HepG2 (cell line): ENCODE measurements around the gene C4orf17. TPM values are rescaled to one million over a fixed set of nuclear protein-coding genes. Genes with fewer than 3 reads are reported as not detected.

Experiments used
- ATF2 ChIP-seq: sonication (generic); formaldehyde crosslinking; IDR thresholded peaks from 2 replicates; pipeline ENCODE4 v1.4.0; 2020; ENCODE audit warnings: missing genetic modification reagents
- ATF7 ChIP-seq, 2 experiments: fragments of 450-650 bp in 1 of 2; sonication (generic) in 1 of 2; formaldehyde crosslinking in 1 of 2; IDR thresholded peaks; 2 replicates each; pipeline versions ENCODE4 v1.4.0 to v1.6.1; 2016 to 2020; ENCODE audit warnings: antibody characterized with exemption in 1 of 2, mild to moderate bottlenecking in 1 of 2, missing genetic modification reagents in 1 of 2
- FOXK1 ChIP-seq: sonication (generic); formaldehyde crosslinking; IDR thresholded peaks from 2 replicates; pipeline ENCODE4 v1.4.0; 2020; ENCODE audit warnings: low read depth, missing genetic modification reagents, borderline replicate concordance
- HDAC1 ChIP-seq: sonication (generic); formaldehyde crosslinking; IDR thresholded peaks from 2 replicates; pipeline ENCODE4 v1.5.1; 2020; ENCODE audit warnings: mild to moderate bottlenecking, missing genetic modification reagents
- HNRNPLL ChIP-seq: fragments of 200-400 bp; formaldehyde crosslinking; IDR thresholded peaks from 2 replicates; pipeline ENCODE4 v1.6.1; 2017; ENCODE audit warnings: mild to moderate bottlenecking, low read depth, low read length; ENCODE audit not compliant: poor library complexity, severe bottlenecking
- KDM5A ChIP-seq: fragments of 200-600 bp; sonication (generic); IDR thresholded peaks from 2 replicates; pipeline ENCODE4 v1.7.0; 2018; ENCODE audit warnings: antibody characterized with exemption, mild to moderate bottlenecking, low read length, borderline replicate concordance
- KLF6 ChIP-seq: IDR thresholded peaks from 2 replicates; pipeline ENCODE4 v1.8.0; 2016; ENCODE audit warnings: missing biosample characterization, missing genetic modification reagents
- NONO ChIP-seq, 2 experiments: fragments of 450-650 bp in 1 of 2; sonication (generic) in 1 of 2; formaldehyde crosslinking in 1 of 2; IDR thresholded peaks in 1 of 2; conservative IDR thresholded peaks in 1 of 2; 2 replicates each; pipeline versions ENCODE4 v1.6.1 to v1.8.0; 2017 to 2022; ENCODE audit warnings: mild to moderate bottlenecking in 1 of 2, missing genetic modification reagents in 1 of 2, moderate library complexity in 1 of 2
- POGZ ChIP-seq: sonication (generic); formaldehyde crosslinking; IDR thresholded peaks from 2 replicates; pipeline ENCODE4 v1.4.0; 2020; ENCODE audit warnings: mild to moderate bottlenecking, missing genetic modification reagents
- TFDP2 ChIP-seq: sonication (generic); formaldehyde crosslinking; IDR thresholded peaks from 2 replicates; pipeline ENCODE4 v1.4.0; 2020; ENCODE audit warnings: missing genetic modification reagents
- ZBTB49 ChIP-seq: sonication (generic); formaldehyde crosslinking; IDR thresholded peaks from 2 replicates; pipeline ENCODE4 v1.4.0; 2020; ENCODE audit warnings: missing genetic modification reagents, borderline replicate concordance
- ZNF205 ChIP-seq: IDR thresholded peaks from 2 replicates; pipeline ENCODE4 v1.6.1; 2018; ENCODE audit warnings: missing biosample characterization, missing genetic modification reagents
- ZNF274 ChIP-seq: sonication (generic); formaldehyde crosslinking; IDR thresholded peaks from 2 replicates; pipeline ENCODE4 v1.5.1; 2020; ENCODE audit warnings: mild to moderate bottlenecking, missing genetic modification reagents
- polyA plus RNA-seq, 8 experiments: library from polyadenylated mRNA; depleted of rRNA in 3 of 8; stranded (reverse) in 7 of 8; unstranded in 1 of 8; fragments of >200 nt; fragmentation: Illumina TruSeq in 4 of 8; extraction: Trizol in 4 of 8; gene quantifications; 2 replicates each; pipeline versions ENCODE4 v1.2.1 to v1.2.3, GENCODE V29; 2011 to 2016; ENCODE audit warnings: low read depth in 4 of 8, missing spikeins in 1 of 8, mixed read lengths in 1 of 8; ENCODE audit not compliant: insufficient read depth in 1 of 8
- total RNA-seq, 5 experiments: library from RNA; depleted of rRNA; stranded (reverse); fragments of >200 nt; fragmentation: Illumina TruSeq; extraction: Trizol; gene quantifications; 2 replicates each; pipeline ENCODE4 v1.2.3, GENCODE V29; 2016; ENCODE audit warnings: low read depth in 1 of 5
- TF ChIP-seq, protein P1 (sequence below): sonication (generic); formaldehyde crosslinking; IDR thresholded peaks from 2 replicates; pipeline ENCODE4 v1.4.0; 2020; ENCODE audit warnings: missing genetic modification reagents
- TF ChIP-seq, protein P2 (sequence below): sonication (generic); formaldehyde crosslinking; IDR thresholded peaks from 2 replicates; pipeline ENCODE4 v1.5.1; 2020; ENCODE audit warnings: mild to moderate bottlenecking, missing genetic modification reagents, borderline replicate concordance
- TF ChIP-seq, protein P3 (sequence below): sonication (generic); formaldehyde crosslinking; IDR thresholded peaks from 2 replicates; pipeline ENCODE4 v1.4.0; 2020; ENCODE audit warnings: low read depth, mild to moderate bottlenecking, missing genetic modification reagents

The C4orf17 gene
- total and polyA plus RNA-seq, 2 of the 13 experiments (the other 11 are each of a cell fraction or from before 2014, with no cell fraction given) = not detected

DNA sequence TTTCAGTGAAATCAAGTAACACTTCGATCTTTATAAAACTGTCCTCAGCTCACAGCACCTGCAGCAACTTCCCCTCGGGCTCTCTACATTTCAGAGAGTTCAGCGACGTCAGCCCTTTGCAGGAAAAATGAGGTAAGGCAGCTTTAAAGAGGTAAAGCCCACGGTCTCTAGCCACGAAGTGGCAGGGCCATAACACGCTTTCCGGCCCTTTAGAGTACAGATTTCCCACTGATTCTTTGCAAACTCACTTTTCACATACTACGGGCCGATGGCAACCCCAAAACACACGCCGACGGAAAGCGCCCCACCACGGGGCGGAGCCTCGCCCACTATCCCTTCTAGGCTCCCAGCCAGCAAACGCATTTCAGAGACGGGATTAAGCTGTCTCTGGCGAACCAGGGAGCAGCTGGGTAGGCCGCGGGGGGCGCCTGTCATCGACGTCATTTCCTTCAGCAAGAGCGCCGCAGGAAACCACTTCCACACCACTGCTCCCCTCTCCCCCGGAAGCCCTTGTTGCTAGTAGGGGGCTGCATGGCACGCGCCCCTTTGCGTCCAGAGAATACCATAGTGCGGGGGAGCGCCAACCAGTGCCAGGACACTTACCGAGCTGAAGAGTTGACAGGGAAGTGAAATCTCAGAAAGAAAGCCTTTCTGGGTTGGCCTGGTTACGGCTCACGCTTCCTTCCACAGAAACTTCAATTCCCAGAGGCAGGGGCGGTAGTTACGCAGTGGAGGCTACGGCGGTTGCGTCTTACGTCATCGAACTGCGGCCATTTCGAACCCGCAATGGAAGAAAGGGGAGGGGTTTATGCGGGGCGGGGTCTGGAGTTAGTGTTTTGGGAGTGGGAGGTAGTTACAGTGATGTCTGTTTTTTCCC lies 52.7 kb downstream of the C4orf17 start, which contains the start of gene TRMT10A (continued):
- TF ChIP-seq, protein P1, sequence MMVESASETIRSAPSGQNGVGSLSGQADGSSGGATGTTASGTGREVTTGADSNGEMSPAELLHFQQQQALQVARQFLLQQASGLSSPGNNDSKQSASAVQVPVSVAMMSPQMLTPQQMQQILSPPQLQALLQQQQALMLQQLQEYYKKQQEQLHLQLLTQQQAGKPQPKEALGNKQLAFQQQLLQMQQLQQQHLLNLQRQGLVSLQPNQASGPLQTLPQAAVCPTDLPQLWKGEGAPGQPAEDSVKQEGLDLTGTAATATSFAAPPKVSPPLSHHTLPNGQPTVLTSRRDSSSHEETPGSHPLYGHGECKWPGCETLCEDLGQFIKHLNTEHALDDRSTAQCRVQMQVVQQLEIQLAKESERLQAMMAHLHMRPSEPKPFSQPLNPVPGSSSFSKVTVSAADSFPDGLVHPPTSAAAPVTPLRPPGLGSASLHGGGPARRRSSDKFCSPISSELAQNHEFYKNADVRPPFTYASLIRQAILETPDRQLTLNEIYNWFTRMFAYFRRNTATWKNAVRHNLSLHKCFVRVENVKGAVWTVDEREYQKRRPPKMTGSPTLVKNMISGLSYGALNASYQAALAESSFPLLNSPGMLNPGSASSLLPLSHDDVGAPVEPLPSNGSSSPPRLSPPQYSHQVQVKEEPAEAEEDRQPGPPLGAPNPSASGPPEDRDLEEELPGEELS (CRISPR knock-in tag) = peak; percentile 26; the same call in 1 of the 2 replicates
- TF ChIP-seq KLF6 (CRISPR knock-in tag) (peak; percentile 54; the same call in 1 of the 2 replicates), KDM5A (peak; percentile 90; the same call in 1 of the 2 replicates), NONO (IDR thresholded peaks at IDR 0.05) (no peak), NONO (CRISPR knock-in tag; conservative IDR thresholded peaks at IDR 0.05) (peak; percentile 65; the same call in 1 of the 2 replicates), POGZ (peak; percentile 92), HDAC1 (CRISPR knock-in tag) (peak; percentile 72), ATF2 (CRISPR knock-in tag) (peak; percentile 69), HNRNPLL (peak; percentile 98), ATF7 (IDR thresholded peaks at IDR 0.05) (peak; percentile 94), ATF7 (CRISPR knock-in tag; IDR thresholded peaks at IDR 0.05) (0 out of 2 replicates have a peak, but pooled peaks have one; percentile 57), ZNF274 (CRISPR knock-in tag) (peak; percentile 59; the same call in 1 of the 2 replicates), ZNF205 (CRISPR knock-in tag) (peak; percentile 18; the same call in 1 of the 2 replicates), FOXK1 (CRISPR knock-in tag) (peak; percentile 82), TFDP2 (CRISPR knock-in tag) (peak; percentile 39; the same call in 1 of the 2 replicates), ZBTB49 (CRISPR knock-in tag) (0 out of 2 replicates have a peak, but pooled peaks have one; percentile 19)
- TF ChIP-seq, protein P2, sequence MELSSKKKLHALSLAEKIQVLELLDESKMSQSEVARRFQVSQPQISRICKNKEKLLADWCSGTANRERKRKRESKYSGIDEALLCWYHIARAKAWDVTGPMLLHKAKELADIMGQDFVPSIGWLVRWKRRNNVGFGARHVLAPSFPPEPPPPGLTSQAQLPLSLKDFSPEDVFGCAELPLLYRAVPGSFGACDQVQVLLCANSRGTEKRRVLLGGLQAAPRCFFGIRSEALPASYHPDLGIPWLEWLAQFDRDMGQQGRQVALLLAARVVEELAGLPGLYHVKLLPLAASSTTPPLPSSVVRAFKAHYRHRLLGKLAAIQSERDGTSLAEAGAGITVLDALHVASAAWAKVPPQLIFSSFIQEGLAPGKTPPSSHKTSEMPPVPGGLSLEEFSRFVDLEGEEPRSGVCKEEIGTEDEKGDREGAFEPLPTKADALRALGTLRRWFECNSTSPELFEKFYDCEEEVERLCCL = peak; percentile 53; the same call in 1 of the 2 replicates
- TF ChIP-seq, protein P3, sequence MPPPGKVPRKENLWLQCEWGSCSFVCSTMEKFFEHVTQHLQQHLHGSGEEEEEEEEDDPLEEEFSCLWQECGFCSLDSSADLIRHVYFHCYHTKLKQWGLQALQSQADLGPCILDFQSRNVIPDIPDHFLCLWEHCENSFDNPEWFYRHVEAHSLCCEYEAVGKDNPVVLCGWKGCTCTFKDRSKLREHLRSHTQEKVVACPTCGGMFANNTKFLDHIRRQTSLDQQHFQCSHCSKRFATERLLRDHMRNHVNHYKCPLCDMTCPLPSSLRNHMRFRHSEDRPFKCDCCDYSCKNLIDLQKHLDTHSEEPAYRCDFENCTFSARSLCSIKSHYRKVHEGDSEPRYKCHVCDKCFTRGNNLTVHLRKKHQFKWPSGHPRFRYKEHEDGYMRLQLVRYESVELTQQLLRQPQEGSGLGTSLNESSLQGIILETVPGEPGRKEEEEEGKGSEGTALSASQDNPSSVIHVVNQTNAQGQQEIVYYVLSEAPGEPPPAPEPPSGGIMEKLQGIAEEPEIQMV (CRISPR knock-in tag) = peak; percentile 61; the same call in 1 of the 2 replicates
